Peyer's patch (tissue), 4 donors: ENCODE data around the gene PWWP2A.

Source experiments
- POLR2A ChIP-seq, 2 donors: fragments of 450-650 bp; IDR thresholded peaks; one replicate each; pipeline ENCODE4 v1.5.1; 2017; ENCODE audit warnings: antibody characterized with exemption in 2 of 2, mild to moderate bottlenecking in 2 of 2, moderate library complexity in 2 of 2
- TF ChIP-seq, protein P1 (sequence below), 6 experiments: fragments of 450-650 bp in 4 of 6; fragments of 200-600 bp in 2 of 6; sonication (generic) in 1 of 6; IDR thresholded peaks; one replicate each; pipeline ENCODE4 v1.5.1; 2017 to 2019; ENCODE audit warnings: antibody characterized with exemption in 6 of 6, mild to moderate bottlenecking in 3 of 6, moderate library complexity in 1 of 6

- no peak for TF ChIP-seq POLR2A (IDR thresholded peaks at IDR 0.05)
- TF ChIP-seq, protein P1, sequence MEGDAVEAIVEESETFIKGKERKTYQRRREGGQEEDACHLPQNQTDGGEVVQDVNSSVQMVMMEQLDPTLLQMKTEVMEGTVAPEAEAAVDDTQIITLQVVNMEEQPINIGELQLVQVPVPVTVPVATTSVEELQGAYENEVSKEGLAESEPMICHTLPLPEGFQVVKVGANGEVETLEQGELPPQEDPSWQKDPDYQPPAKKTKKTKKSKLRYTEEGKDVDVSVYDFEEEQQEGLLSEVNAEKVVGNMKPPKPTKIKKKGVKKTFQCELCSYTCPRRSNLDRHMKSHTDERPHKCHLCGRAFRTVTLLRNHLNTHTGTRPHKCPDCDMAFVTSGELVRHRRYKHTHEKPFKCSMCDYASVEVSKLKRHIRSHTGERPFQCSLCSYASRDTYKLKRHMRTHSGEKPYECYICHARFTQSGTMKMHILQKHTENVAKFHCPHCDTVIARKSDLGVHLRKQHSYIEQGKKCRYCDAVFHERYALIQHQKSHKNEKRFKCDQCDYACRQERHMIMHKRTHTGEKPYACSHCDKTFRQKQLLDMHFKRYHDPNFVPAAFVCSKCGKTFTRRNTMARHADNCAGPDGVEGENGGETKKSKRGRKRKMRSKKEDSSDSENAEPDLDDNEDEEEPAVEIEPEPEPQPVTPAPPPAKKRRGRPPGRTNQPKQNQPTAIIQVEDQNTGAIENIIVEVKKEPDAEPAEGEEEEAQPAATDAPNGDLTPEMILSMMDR (IDR thresholded peaks at IDR 0.05) = no peak
Measured at GRCh38 chr5:160133918-160134304, 14.7 kb upstream of the PWWP2A start.
